CD4-positive, alpha-beta T cell treated with Interleukin-6 at 100 ng/mL for 8 hours (primary cell): ENCODE data around the gene GAB1.

ENCODE experiments used
- DNase-seq: peaks from one replicate; pipeline ENCODE4 v3.0.0-alpha.2; 2020; ENCODE audit warnings: mixed read lengths, low spot score

GAB1 gene

DNA sequence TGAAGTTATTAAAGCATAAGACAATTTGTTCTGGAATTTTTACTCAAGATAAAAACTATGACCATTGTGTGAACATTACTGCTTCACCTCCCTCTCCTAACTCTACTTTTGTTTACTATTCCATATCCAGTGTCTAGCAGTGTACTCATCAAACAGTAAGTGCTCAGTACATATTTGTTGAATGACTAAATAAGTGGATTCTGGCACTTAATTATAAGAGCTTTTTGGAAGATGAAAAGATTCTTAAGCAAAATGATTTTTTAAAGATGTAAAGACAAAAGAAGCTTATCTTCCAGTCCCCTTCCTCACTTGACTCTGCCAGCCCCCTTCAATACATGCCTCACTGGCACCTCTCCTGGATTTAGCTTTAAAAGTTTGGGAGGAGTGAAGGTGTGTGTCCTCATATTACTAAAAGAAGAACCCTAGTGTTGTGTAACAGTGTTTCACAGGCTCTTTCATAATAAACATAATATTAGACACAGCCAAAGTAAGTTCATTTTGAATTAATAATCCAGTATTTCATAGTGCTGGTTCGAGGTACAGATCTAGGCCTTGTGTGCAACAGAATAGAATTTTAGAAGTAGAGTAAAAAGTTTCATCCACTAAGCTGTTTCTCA is 53.0 kb downstream of the GAB1 start:
- no peak for DNase-seq

DNA sequence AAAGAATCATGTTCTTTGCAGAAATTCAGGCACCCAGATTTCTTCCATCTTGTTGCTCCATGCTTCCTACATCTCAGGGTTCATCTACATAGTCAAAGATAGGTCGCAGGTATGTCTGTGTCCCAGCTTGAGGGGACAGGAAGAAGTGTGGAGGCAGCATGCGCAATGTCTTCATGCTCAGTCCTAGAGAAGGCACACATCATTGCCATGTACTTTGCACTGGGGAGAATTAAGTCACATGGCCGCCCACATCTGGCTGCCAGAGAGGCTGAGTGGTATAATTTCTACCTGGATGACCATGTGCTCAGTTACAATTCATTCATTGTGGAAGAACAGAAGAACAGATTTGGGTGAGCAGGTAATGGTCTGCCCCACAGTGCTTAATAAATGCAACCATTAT is 54.1 kb downstream of the GAB1 start:
- DNase-seq, result no peak

GRCh38 chr4:143391261-143391660 is 54.6 kb downstream of the GAB1 start:
- no peak for DNase-seq

GRCh38 chr4:143391895-143392294 is 55.2 kb downstream of the GAB1 start:
- no peak for DNase-seq

GRCh38 chr4:143393195-143393594 is 56.5 kb downstream of the GAB1 start:
- DNase-seq, result no peak

- DNase-seq, result no peak
Observed at GRCh38 chr4:143394739-143395453, 58.2 kb downstream of the GAB1 start.

DNA sequence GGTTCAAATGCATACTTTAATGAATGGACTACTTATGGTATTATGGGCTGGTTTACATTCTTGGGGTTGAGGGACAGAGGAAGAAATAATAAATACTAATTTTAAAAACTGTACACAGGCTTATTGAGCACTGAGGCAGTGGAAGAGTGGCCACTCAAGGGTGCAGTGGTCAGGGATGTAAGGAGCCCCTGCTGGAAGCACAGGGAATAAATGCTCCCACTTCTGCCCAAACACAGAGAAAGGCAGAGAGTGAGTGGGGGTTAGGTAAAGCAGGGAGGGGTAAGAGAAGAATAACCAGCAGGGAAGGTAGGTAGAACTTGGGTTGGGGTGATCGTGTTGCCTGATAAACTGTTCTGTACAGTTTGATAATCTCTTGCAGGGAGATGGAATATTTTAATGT is 60.0 kb downstream of the GAB1 start:
- DNase-seq, result no peak

GRCh38 chr4:143397335-143397734 is 60.7 kb downstream of the GAB1 start:
- DNase-seq, result no peak

- no peak for DNase-seq
Observed at GRCh38 chr4:143397887-143398286, 61.2 kb downstream of the GAB1 start.

DNA sequence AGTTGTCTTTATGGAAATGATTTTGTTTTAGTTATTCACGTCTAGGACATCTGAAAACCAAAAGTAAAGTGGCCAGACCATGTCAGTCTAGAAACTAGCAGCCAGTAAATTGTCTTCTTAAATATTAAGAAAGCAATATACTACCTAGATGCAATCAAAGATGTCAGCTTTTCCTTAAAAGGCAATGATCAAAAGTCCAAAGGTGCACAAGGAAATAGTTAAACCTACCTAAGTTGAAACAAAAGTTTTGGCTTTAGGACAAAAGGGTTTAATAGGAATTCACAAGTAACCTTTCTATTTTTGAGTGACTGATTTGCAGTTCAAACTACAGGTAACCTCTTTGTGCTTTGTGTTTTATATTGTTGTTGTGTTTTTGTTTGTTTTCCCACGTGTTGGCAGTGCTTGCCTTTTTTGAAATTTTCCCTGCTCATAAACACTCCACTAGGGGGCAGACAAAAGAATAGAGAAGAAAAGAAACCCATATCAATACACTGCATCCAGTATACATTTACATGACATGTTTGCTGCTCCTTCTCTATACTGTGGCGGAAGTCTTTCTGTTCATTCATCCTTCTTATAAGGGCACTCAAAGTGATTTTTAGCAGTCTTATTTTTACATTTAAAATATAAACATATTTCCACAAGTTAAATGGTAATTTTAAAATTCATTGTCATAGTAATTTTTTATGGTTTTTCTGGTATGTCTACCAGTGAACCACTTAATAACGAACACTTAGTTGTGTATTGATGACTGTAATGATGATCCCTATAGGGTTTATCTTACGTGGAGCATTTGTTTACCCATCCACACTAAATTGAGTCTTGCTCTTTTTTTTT is 62.7 kb downstream of the GAB1 start:
- peak; percentile 6 for DNase-seq

DNA sequence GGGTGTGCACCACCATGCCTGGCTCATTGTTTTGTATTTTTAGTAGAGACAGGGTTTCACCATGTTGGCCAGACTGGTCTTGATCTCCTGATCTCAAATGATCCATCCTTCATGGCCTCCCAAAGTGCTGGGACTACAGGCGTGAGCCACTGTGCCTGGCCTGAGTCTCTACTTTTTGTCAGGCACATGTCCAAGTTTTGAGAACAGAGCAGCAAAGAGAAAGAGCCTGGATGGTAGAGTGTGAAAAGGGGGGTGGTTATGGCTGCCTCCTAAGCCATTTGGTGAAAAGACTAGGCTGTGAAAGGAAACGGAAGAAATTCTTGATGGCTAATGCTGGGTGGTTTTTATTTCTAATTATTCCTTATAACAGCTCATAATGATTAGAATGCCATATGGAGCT is 63.4 kb downstream of the GAB1 start:
- no peak for DNase-seq

GRCh38 chr4:143402776-143403552 is 66.3 kb downstream of the GAB1 start:
- no peak for DNase-seq

DNA sequence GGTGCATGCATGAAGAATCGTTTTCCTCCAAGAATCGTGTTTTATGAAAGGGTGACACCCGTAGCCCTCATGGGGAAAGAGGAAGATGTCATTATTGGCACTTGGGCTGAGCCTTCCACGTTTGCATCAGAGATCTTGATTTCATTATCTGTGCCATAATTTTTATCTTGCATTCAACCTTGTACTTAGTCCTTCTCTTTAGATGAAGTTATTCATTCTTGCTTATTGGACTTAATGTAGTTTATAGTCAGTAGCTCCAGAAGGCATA is 66.8 kb downstream of the GAB1 start:
- DNase-seq, result no peak

DNA sequence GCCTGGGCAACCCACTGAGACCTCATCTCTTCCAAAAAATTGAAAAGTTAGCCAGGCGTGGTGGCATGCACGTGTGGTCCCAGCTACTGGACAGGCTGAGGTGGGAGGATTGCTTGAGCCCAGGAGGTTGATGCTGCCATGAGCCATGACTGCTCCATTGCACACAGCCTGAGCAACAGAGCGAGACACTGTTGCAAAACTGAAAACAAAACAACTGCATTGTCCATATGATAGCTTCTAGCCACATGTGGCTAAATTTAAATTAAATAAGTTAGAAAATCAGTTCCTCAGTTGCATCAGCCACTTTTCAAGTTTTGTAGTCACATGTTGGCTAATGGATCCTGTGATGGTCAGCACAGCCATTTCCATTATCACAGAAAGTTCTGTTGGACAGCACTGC is 67.9 kb downstream of the GAB1 start:
- no peak for DNase-seq

DNA sequence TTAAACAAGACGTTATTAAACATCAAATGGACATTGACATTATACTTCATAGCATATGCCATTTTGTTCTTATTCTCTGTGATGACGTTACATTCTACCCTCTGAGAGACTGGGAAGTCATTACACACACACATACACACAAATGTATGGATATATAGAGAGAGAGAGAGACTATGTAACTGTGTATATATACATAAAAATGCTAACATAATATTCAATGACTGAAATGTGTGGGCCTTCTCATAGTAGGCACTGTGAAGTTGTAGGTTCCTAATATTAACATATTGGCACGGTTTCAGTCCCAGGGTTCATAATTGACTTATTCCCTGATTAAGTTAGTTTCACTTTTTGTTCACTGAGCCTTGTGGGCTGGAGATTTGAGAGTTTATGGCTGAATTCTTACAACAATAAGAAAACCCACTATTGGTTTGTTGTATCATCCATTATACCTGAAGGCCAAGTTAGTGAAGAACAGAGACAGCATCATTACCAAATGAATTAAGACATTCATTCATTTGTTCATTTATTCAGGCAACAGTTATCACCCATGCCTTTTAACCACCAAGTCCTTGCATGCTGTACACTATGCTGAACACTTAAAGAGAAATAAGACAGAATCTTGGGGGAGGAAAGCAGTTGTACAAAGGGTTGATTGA is 68.5 kb downstream of the GAB1 start:
- DNase-seq, result no peak

- DNase-seq, result no peak
Observed at GRCh38 chr4:143406523-143406922, 69.8 kb downstream of the GAB1 start.

- DNase-seq, result no peak
Observed at GRCh38 chr4:143407474-143407873, 70.8 kb downstream of the GAB1 start.

DNA sequence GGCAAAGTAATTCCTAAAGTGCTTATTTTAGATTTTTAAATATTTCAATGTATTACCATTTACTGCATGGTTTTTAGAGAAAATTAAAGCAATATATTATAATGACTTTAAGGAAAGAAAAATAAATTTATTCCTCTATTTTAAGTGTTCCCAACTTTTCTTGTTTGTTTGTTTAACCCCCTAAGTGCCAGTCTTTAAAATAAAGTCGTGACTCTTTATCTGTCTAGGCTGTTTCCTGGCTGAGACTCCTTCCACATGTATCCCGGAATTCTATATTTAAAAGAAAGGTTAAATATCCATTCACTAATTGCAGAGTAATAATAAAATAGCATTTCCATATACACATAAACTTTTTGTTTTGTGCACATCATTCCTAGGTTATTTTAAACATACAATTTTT is 71.2 kb downstream of the GAB1 start:
- no peak for DNase-seq

- DNase-seq, result no peak
Observed at GRCh38 chr4:143410015-143410414, 73.3 kb downstream of the GAB1 start.

DNA sequence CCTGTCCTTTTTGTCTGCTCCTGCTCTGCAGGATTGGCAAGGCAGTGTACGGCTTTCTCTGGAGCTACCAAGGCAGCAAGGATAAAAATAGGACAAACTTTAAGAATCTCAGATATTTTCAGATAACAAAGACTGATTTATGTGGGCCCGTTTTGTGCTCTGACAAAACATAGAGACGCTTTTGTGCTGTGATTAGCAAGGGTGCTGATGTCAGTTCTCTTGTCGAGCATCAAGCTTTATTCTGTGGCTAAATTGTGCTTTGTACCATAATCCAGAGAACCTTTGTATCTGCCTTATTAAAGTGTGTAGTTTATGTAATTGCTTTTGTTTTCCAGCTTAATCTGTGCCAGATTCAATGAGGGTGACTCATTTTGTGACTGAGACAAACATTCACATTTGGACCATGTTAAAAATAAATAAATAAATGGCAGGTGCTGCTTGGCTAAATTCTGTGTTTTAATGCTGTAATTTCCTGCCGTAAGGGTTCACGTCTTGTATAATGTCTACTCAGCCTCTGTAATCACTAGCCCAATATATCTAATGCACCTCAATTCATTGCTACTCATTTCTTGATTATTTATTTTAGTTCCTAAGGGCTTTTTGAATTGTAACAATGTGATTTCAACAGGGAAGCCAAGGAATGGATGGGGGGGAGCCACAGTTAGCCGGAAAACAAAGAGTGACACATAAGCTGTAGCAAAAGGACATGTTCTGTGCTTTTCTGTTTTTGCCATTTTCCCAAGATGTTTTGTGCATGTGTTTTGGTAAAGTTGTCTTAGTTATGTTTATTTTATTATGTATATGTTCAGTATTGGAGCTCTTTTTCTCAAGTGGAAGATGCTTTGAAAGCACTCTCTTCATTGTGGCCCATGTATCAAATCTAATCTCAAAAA is 75.1 kb downstream of the GAB1 start:
- DNase-seq, result no peak

DNA sequence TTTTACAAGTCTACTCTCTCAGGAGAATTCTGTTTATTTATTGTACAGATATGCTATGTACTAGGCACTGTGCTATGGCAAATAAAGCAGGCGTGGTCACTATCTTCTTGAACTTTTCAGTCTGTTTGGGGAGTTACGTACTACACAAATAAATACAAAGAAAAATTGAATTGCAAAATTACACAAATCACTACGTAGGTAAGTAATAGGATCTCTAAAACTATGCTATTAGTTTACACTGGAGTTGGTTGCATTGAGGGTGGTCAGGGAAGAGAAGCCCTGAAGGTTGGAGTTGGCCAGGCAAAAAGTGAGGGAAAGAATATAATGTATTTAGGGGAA is 75.7 kb downstream of the GAB1 start:
- no peak for DNase-seq
